NCI-H2107 (cell line): Measurements from ENCODE around the gene IQSEC3.

Experiments
- DNase-seq: peaks from one replicate; lab custom pipeline; 2025; lab: John Stamatoyannopoulos, UW

Gene IQSEC3

GRCh38 chr12:197911-198695, 131.5 kb downstream of the IQSEC3 start:
- no peak for DNase-seq

DNA sequence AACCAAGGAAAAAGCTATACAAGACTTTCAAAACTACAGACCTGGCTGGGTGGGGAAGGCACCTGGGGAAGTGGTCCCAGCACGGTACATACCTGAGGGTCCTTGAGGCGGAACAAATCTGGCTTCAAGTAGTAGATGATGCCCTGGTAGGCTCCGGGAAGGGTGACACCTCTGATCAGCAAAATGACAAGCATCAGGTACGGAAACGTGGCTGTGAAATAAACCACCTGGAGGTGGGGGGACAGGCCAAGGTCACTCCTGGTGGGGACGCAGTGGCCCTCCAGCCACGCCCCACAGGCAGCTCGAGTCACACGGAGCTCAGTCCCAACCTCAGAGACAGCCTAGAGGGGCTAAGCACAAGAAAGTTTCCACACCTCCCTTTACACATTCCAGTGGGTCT, 132.1 kb downstream of the IQSEC3 start:
- no peak for DNase-seq

GRCh38 chr12:201361-201760, 134.8 kb downstream of the IQSEC3 start:
- no peak for DNase-seq

DNA sequence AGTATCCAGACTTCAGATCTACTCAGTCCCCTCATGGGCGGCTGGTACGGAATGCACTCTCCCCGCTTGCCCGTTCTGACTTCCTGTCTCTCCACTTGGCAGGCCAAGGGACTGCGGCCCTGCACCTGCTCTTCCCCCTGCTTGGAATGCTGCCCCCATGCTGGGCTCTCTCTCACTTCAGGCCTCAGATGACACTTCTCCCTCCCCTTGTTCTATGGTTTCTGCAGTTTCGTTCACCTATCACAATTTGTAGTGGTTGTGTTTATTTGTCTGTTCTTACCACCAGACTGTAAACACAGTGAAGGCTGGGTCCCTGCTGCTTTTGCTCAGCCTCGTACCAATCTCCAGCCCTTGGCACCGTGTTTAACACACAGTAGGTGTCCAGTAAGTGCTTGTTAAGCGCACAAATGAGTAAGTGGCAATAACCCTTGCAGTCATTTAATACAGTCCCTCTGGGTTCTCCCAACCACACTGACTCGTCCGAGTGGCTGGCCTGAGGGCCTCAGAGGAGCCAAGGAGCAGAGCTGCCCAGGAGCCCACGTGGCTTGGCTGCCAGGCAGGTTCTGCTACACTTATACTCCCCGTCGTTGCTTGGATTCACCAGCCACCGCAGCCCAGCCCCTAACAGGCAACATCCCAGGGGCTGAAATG, 135.6 kb downstream of the IQSEC3 start:
- DNase-seq = peak; percentile 80

DNA sequence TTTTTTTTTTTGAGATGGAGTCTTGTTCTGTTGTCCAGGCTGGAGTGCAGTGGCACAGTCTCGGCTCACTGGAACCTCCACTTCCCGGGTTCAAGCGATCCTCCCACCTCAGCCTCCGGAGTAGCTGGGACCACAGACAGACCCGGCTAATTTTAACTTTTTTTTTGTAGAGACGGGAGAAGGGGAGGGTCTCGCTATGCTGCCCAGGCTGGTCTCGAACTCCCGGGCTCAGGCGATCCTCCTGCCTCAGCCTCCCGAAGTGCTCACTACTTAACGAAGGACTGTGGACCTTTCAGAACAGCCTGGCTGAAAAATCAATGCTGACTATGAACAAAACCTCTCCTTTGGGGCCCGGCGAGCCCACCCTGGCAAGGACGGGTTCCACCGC, 136.5 kb downstream of the IQSEC3 start:
- no peak for DNase-seq

DNA sequence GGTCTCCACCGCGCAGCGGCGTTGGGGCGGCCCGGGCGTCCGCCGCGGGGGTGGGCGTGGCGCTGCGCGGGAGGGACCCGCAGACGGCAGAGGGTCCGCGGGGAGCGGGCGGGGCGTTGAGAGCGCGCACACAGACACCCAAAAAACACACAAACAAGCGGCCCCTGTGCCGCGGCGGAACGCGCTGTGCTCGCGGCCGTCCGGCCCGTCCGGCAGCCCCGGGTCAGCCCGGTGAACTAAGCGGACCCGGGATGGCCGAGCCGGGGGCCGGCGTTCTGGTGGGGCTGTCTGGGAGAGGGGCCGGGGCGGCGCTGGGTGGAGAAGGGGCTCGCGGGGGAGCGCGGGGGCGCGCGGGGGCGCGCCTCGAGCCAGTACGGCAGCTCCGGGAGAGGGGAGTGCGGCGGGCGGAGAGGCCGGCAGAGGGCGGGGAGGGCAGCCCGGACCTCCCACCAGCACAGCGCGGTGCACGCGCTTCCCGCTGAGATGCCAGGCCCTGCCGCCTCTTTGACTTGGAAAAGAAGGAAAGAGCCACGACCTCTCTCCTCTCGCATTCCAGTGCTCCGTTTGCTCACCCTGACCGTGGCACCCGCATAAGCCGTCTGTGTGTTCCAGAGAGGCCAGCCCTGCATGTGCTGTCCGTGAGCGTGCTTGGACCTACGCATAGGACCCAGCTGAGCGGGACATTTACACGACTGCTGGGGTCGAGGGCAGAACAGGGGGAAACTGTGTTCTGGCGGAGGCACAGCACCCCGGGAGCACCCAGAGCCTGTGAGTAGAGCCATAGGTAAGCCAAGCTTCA, 137.1 kb downstream of the IQSEC3 start:
- DNase-seq = no peak

- no peak for DNase-seq
Measured at GRCh38 chr12:204261-204678, 137.7 kb downstream of the IQSEC3 start.

DNA sequence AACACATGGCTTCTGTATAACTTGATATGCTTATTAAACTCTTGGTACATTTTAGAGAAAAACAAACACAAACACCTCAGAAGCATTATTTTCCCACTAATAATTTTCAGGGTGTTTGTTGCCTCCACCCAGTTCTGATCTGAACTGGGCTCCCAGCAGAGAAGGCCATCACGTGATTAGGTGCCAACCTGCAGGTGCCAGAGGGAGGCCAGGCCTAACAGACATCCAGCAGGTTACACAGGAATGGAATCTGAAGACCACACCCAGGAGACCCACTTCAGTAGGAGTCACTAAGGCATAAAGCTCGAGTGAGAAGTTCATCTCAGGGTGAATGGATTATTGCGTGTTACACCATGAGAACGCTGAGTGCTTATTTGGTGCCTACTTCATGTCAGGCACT, 138.5 kb downstream of the IQSEC3 start:
- DNase-seq = no peak

- DNase-seq = no peak
Measured at GRCh38 chr12:206746-207440, 140.3 kb downstream of the IQSEC3 start.

DNA sequence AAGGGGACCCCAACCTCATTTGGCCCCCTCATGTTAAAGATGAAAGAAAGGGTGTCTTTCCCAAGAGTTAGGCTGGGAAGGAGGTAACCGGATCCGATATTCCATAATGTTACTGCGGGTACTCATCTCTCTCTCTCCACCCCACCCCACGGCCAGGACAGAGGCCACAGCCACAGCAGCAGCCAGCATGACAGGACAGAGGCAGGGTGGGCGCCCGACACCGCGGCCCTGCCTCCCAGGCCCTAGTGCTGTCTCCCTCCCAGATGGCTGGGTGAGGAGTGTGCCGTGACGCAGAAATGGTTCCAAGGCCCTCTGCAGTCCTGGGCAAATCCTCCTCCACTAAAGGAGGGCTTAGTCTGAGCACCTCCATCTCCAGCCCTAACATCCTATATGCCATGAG, 141.2 kb downstream of the IQSEC3 start:
- DNase-seq = no peak

- no peak for DNase-seq
Measured at GRCh38 chr12:208813-209212, 142.2 kb downstream of the IQSEC3 start.

- DNase-seq = no peak
Measured at GRCh38 chr12:209246-209645, 142.7 kb downstream of the IQSEC3 start.

GRCh38 chr12:209851-210250, 143.3 kb downstream of the IQSEC3 start:
- DNase-seq = no peak

- DNase-seq = no peak
Measured at GRCh38 chr12:210277-211141, 143.9 kb downstream of the IQSEC3 start.

DNA sequence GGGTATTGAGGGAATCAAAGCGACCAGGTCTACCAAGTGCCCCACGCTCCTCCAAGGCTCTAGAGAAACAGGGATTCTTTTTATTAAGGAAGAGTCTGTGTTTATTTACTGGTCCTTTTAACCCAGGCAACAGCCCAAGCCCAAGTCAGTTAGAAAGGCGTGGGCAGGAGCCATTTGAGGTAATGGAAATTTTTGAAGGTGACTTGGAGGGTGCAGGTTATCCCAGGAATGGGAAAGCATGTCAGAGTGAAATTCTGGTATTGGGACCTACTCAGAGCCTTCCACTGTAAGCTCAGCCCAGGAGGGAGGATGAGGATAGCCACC, 144.5 kb downstream of the IQSEC3 start:
- no peak for DNase-seq

DNA sequence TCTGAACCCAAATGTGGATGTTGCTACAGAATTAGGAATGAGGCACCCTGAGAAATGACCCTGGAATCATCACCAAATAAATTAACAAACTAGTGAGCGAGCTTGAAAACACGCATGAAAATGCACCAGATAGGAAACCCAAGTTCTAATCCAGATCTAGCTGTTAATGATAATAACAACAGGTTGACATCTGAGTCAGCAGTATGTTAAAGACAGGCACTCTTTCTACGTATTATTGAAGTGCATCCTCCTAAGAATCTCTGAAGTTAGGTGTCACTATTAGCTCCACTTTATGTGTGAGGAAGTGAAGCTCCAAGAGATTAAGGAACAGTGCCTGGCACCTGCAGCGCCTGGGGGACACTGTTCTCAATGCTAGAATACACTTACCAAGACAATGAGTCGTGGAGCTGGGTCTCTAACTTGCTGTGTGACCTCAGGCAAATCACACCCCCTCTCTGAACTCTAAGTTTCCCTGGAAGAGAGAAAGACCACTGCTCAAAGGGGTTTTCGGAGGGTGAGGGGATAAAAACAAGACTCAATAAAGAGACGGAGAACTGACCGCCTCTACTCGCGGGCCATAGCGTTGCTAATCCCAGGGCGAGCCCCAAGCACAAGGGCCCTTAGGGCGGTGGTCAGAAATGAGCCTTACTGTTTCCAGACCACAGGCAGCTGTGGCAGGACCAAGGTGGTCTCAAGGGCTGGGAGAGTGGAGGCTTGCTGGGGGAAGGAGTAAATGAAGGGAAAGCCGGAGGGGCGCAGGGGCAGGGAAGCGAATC, 145.3 kb downstream of the IQSEC3 start:
- DNase-seq = no peak

- DNase-seq = no peak
Measured at GRCh38 chr12:212415-212714, 145.8 kb downstream of the IQSEC3 start.

DNA sequence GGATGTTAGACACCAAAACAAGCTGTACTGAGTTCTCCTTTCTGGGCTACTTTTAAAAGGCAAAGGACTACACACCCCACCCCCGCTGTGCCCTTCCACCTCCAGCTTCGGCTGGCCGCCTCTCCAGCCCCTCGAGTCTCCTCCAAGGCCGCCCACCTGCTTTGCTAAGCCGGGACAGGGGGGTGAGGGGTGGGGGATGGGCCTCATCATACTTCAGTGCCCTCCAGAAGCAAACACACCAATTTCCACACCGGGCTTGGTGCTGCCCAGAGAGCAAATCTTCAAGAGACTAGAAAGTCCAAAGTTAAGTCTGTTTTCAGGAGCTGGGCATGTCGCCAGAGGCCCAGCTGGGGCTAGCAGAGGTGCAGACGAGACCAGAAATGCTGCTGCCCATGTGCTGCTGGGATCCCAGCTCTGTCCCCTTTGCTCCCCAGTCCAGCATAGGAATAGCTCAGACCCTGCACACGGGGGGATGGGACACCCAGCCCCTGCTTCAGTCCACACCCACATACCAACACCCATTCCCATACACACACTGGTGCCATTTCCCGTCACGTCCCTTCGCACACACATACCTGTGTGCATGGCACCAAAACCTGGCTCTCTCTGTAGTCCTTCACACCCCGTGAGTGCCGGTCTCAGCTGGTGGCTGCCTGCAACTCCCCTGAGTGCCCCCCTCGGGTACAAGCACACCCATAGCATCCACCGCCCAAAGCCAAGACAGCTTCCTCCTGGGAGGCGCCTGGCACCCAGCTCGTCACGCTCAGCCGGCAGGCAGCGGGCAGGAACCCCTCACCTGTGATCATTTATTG, 146.4 kb downstream of the IQSEC3 start:
- DNase-seq = no peak

GRCh38 chr12:213527-213932, 147.0 kb downstream of the IQSEC3 start:
- DNase-seq = no peak
